ENCODE measurements around the gene FEN1.

DNA sequence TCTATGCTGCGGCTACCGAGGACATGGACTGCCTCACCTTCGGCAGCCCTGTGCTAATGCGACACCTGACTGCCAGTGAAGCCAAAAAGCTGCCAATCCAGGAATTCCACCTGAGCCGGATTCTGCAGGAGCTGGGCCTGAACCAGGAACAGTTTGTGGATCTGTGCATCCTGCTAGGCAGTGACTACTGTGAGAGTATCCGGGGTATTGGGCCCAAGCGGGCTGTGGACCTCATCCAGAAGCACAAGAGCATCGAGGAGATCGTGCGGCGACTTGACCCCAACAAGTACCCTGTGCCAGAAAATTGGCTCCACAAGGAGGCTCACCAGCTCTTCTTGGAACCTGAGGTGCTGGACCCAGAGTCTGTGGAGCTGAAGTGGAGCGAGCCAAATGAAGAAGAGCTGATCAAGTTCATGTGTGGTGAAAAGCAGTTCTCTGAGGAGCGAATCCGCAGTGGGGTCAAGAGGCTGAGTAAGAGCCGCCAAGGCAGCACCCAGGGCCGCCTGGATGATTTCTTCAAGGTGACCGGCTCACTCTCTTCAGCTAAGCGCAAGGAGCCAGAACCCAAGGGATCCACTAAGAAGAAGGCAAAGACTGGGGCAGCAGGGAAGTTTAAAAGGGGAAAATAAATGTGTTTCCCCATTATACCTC is 3.3 kb downstream of the FEN1 start:
- TF ChIP-seq EZH2 (IDR thresholded peaks at IDR 0.05) (no peak), POLR2AphosphoS5 (IDR thresholded peaks at IDR 0.05; ENCODE audit: borderline replicate concordance, low read depth, low read length) (no peak)

Measured in SK-N-MC (cell line).